H1 (cell line): ENCODE measurements around the gene KCTD17. TPM values are rescaled to one million over a fixed set of nuclear protein-coding genes. Genes with fewer than 3 reads are reported as not detected.

Experiments used
- CTCF ChIA-PET: fragments of 300-600 bp; sonication (Branson Sonifier 250); formaldehyde crosslinking; loops from one replicate; lab custom pipeline; 2021; ENCODE audit not compliant: partially characterized antibody; lab: Charles Lee
- POLR2A ChIA-PET: fragments of 300-600 bp; sonication (Branson Sonifier 250); formaldehyde crosslinking; loops from one replicate; lab custom pipeline; 2021; ENCODE audit warnings: inconsistent platforms; ENCODE audit not compliant: partially characterized antibody; lab: Charles Lee
- DNase-seq, 2 experiments: peaks; one replicate each; pipeline versions ENCODE4 v3.0.0 to v3.0.0-alpha.2; 2010 to 2022; ENCODE audit warnings: low spot score in 2 of 2, low read depth in 1 of 2, mixed read lengths in 1 of 2
- FAIRE-seq: peaks from 2 replicates; lab custom pipeline; 2011; peaks lifted over from hg19 to GRCh38; lab: Jason Lieb, UNC
- H2AFZ ChIP-seq: 2 replicates; pipeline ENCODE4 v1.8.1; 2012; ENCODE audit warnings: low read length, inconsistent platforms
- H2AK5ac ChIP-seq: 2 replicates; pipeline ENCODE4 v1.6.1; 2013; ENCODE audit warnings: low read depth, low read length
- H2BK120ac ChIP-seq: replicated peaks from 2 replicates; pipeline ENCODE3; 2013; ENCODE audit warnings: low read depth, low read length, inconsistent platforms
- H2BK12ac ChIP-seq: 2 replicates; pipeline ENCODE4 v1.6.1; 2013; ENCODE audit warnings: low read depth, low read length
- H2BK15ac ChIP-seq: 2 replicates; pipeline ENCODE4 v1.6.1; 2013; ENCODE audit warnings: low read length
- H2BK20ac ChIP-seq: 2 replicates; pipeline ENCODE4 v1.6.1; 2013; ENCODE audit warnings: low read length
- H2BK5ac ChIP-seq: 2 replicates; pipeline ENCODE4 v1.6.1; 2013; ENCODE audit warnings: low read depth, low read length
- H3K14ac ChIP-seq: 2 replicates; pipeline ENCODE4 v1.6.1; 2013; ENCODE audit warnings: inconsistent platforms; ENCODE audit not compliant: insufficient read length
- H3K18ac ChIP-seq: 2 replicates; pipeline ENCODE4 v1.6.1; 2013; ENCODE audit warnings: low read length; ENCODE audit errors: extremely low read depth
- H3K23ac ChIP-seq: 2 replicates; pipeline ENCODE4 v1.6.1; 2013; ENCODE audit warnings: inconsistent platforms; ENCODE audit not compliant: insufficient read length
- H3K23me2 ChIP-seq: 2 replicates; pipeline ENCODE4 v1.6.1; 2013; ENCODE audit warnings: low read depth, low read length
- H3K27ac ChIP-seq: 2 replicates; pipeline ENCODE4 v1.6.1; 2011; ENCODE audit warnings: low read depth, low read length, inconsistent platforms
- H3K27me3 ChIP-seq, 4 experiments: replicated peaks in 1 of 4; 1 replicate in 1 of 4; 2 replicates in 3 of 4; pipeline versions ENCODE4 v1.6.1 to v1.8.1; 2011 to 2013; ENCODE audit warnings: low read length in 3 of 4, mild to moderate bottlenecking in 3 of 4, inconsistent platforms in 2 of 4, mixed read lengths in 2 of 4, moderate library complexity in 1 of 4; ENCODE audit not compliant: control insufficient read depth in 3 of 4, insufficient read depth in 3 of 4; ENCODE audit errors: extremely low read depth in 1 of 4
- H3K36me3 ChIP-seq, 4 experiments: 2 replicates each; pipeline versions ENCODE4 v1.6.1 to v1.8.1; 2011 to 2013; ENCODE audit warnings: mild to moderate bottlenecking in 4 of 4, low read length in 3 of 4, moderate library complexity in 2 of 4, control low read depth in 1 of 4, inconsistent platforms in 1 of 4; ENCODE audit not compliant: insufficient read depth in 4 of 4, control insufficient read depth in 2 of 4
- H3K4ac ChIP-seq: replicated peaks from 2 replicates; pipeline ENCODE3; 2013; ENCODE audit warnings: low read length, low read depth, mixed read lengths, inconsistent platforms; ENCODE audit not compliant: insufficient read length
- H3K4me1 ChIP-seq, 4 experiments: replicated peaks in 1 of 4; 1 replicate in 1 of 4; 2 replicates in 3 of 4; pipeline versions ENCODE4 v1.6.1 to v1.8.1; 2011 to 2013; ENCODE audit warnings: low read length in 3 of 4, inconsistent platforms in 2 of 4, mixed read lengths in 1 of 4; ENCODE audit not compliant: insufficient read depth in 4 of 4, control insufficient read depth in 3 of 4
- H3K4me2 ChIP-seq, 2 experiments: 2 replicates each; pipeline versions ENCODE4 v1.6.1 to v1.8.1; 2011 to 2013; ENCODE audit warnings: low read depth in 2 of 2, low read length in 2 of 2, control low read depth in 1 of 2, inconsistent platforms in 1 of 2, mild to moderate bottlenecking in 1 of 2; ENCODE audit not compliant: insufficient read depth in 1 of 2
- H3K4me3 ChIP-seq, 4 experiments: fragments of 200-600, 300-600 bp in 1 of 4; sonication (generic), shearing (Covaris generic), sonication (Bioruptor Twin) in 1 of 4; 2 replicates each; pipeline versions ENCODE4 v1.5.1 to v1.8.1; 2011 to 2016; ENCODE audit warnings: low read length in 4 of 4, low read depth in 3 of 4, control low read depth in 2 of 4, inconsistent platforms in 2 of 4, mild to moderate bottlenecking in 2 of 4, mixed read lengths in 1 of 4, moderate library complexity in 1 of 4; ENCODE audit not compliant: insufficient read depth in 2 of 4; ENCODE audit errors: extremely low read depth in 1 of 4
- H3K56ac ChIP-seq: replicated peaks from 2 replicates; pipeline ENCODE3; 2013; ENCODE audit warnings: low read depth, mild to moderate bottlenecking, mixed read lengths, low read length, inconsistent platforms; ENCODE audit not compliant: insufficient read length
- H3K79me1 ChIP-seq: 2 replicates; pipeline ENCODE4 v1.6.1; 2013; ENCODE audit warnings: low read depth, low read length, control low read depth
- H3K79me2 ChIP-seq, 2 experiments: 2 replicates each; pipeline versions ENCODE4 v1.6.1 to v1.8.1; 2012 to 2013; ENCODE audit warnings: low read length in 2 of 2, mild to moderate bottlenecking in 2 of 2, inconsistent platforms in 1 of 2; ENCODE audit not compliant: insufficient read depth in 2 of 2, control insufficient read depth in 1 of 2
- H3K9ac ChIP-seq, 4 experiments: replicated peaks in 1 of 4; 1 replicate in 1 of 4; 2 replicates in 3 of 4; pipeline versions ENCODE4 v1.6.1 to v1.8.1; 2011 to 2013; ENCODE audit warnings: low read depth in 3 of 4, low read length in 3 of 4, control low read depth in 2 of 4, mild to moderate bottlenecking in 2 of 4, moderate library complexity in 2 of 4, inconsistent platforms in 1 of 4; ENCODE audit errors: extremely low read depth in 1 of 4
- H3K9me3 ChIP-seq, 2 experiments: 2 replicates each; pipeline versions ENCODE4 v1.6.1 to v1.8.1; 2012 to 2013; ENCODE audit warnings: mild to moderate bottlenecking in 2 of 2, moderate library complexity in 2 of 2, control low read depth in 1 of 2, inconsistent platforms in 1 of 2, low read depth in 1 of 2, low read length in 1 of 2, mixed read lengths in 1 of 2; ENCODE audit not compliant: insufficient read depth in 2 of 2
- H4K20me1 ChIP-seq, 2 experiments: replicated peaks in 1 of 2; 2 replicates each; pipeline versions ENCODE3 to v1.8.1; 2011 to 2013; ENCODE audit warnings: inconsistent platforms in 2 of 2, low read length in 2 of 2, mild to moderate bottlenecking in 1 of 2; ENCODE audit not compliant: insufficient read depth in 2 of 2, control insufficient read depth in 1 of 2
- H4K5ac ChIP-seq: 2 replicates; pipeline ENCODE4 v1.6.1; 2013; ENCODE audit warnings: low read length, low read depth, mixed read lengths, inconsistent platforms; ENCODE audit not compliant: insufficient read length
- H4K8ac ChIP-seq: 2 replicates; pipeline ENCODE4 v1.8.0; 2013; ENCODE audit warnings: mild to moderate bottlenecking, moderate library complexity, low read length, inconsistent platforms; ENCODE audit not compliant: insufficient read depth; ENCODE audit errors: extremely low read depth
- H4K91ac ChIP-seq: replicated peaks from 2 replicates; pipeline ENCODE3; 2013; ENCODE audit warnings: low read length, mixed read lengths, inconsistent platforms; ENCODE audit not compliant: insufficient read length
- ASH2L ChIP-seq: fragments of 200-600, 300-600 bp; sonication (generic); IDR thresholded peaks from one replicate; pipeline ENCODE4 v1.7.1; 2017; ENCODE audit warnings: low read length
- BRCA1 ChIP-seq: IDR thresholded peaks from 2 replicates; pipeline ENCODE4 v1.6.1; 2012; ENCODE audit warnings: low read depth, low read length, improper control_type of control experiment
- CHD2 ChIP-seq: IDR thresholded peaks from 2 replicates; pipeline ENCODE4 v1.6.1; 2012; ENCODE audit warnings: low read length, improper control_type of control experiment
- CTBP2 ChIP-seq: IDR thresholded peaks from 2 replicates; pipeline ENCODE4 v1.7.0; 2011; ENCODE audit warnings: borderline replicate concordance, mild to moderate bottlenecking, moderate library complexity, mixed read lengths, low read length; ENCODE audit not compliant: insufficient read depth, insufficient read length
- FOSL1 ChIP-seq: IDR thresholded peaks from 2 replicates; pipeline ENCODE4 v1.6.1; 2011; ENCODE audit warnings: mild to moderate bottlenecking, low read depth, low read length, moderate library complexity; ENCODE audit not compliant: insufficient read depth
- KDM4A ChIP-seq: IDR thresholded peaks from one replicate; pipeline ENCODE4 v1.7.1; 2012; ENCODE audit warnings: low read depth, mild to moderate bottlenecking, moderate library complexity, low read length, inconsistent platforms; ENCODE audit not compliant: severe bottlenecking
- PHF8 ChIP-seq: fragments of 200-600 bp; sonication (generic); conservative IDR thresholded peaks from 2 replicates; pipeline ENCODE4 v1.7.1; 2012; ENCODE audit warnings: low read depth, mild to moderate bottlenecking, inconsistent platforms, low read length, moderate library complexity
- SIRT6 ChIP-seq: IDR thresholded peaks from one replicate; pipeline ENCODE4 v1.7.1; 2012; ENCODE audit warnings: low read length, inconsistent platforms
- SP1 ChIP-seq: IDR thresholded peaks from 2 replicates; pipeline ENCODE4 v1.6.1; 2011; ENCODE audit warnings: low read depth, low read length
- SP4 ChIP-seq: IDR thresholded peaks from 2 replicates; pipeline ENCODE4 v1.6.1; 2012; ENCODE audit warnings: low read length, inconsistent platforms
- ZNF274 ChIP-seq: IDR thresholded peaks from 2 replicates; pipeline ENCODE4 v1.7.0; 2012; ENCODE audit warnings: low read length, borderline replicate concordance; ENCODE audit errors: extremely low read depth
- WGBS, 2 experiments: shearing (Covaris generic) in 1 of 2; methylation state at CpG; one replicate each; pipeline versions ENCODE4 v1.1.6 to v1.1.7; 2013 to 2015; ENCODE audit warnings: low lambda C conversion rate in 2 of 2, mixed read lengths in 2 of 2, inconsistent platforms in 1 of 2, low coverage in 1 of 2, missing lambda C conversion rate in 1 of 2; ENCODE audit not compliant: insufficient replicate concordance in 2 of 2, insufficient coverage in 1 of 2, insufficient read length in 1 of 2; ENCODE audit errors: extremely low coverage in 1 of 2, missing lambda C conversion rate in 1 of 2; 5-methylcytosine and 5-hydroxymethylcytosine counted together
- polyA plus RNA-seq, 7 experiments: library from polyadenylated mRNA; depleted of rRNA in 3 of 7; stranded (reverse) in 5 of 7; unstranded in 2 of 7; fragments of >200 nt in 5 of 7; fragments of 200-250 nt in 2 of 7; gene quantifications; 1 replicate in 5 of 7; 2 replicates in 1 of 7; 4 replicates in 1 of 7; pipeline versions ENCODE4 v1.2.1 to v1.2.3, GENCODE V29; 2011 to 2013; ENCODE audit warnings: missing spikeins in 2 of 7, mixed read lengths in 2 of 7
- total RNA-seq: library from RNA; stranded (reverse); fragmentation: NEBNext Ultra II Directional; extraction: Animal tissue kit (Norgen Biotek cat#: 25700); gene quantifications from 2 replicates; pipeline ENCODE4 v1.2.1, GENCODE V29; 2021
- TF ChIP-seq, protein P1 (sequence below): IDR thresholded peaks from 2 replicates; pipeline ENCODE4 v1.6.1; 2012; ENCODE audit warnings: low read length, inconsistent platforms

The KCTD17 gene
- total and polyA plus RNA-seq, 2 of the 8 experiments (the other 6 are each of a cell fraction or from before 2014, with no cell fraction given) = 39.4 to 44.0 TPM

GRCh38 chr22:37074537-37074936, 23.0 kb downstream of the KCTD17 start:
- H2BK12ac ChIP-seq = no peak overlapping the region
- no peak for DNase-seq
- H4K20me1 ChIP-seq = peaks cover 2 to 13% of the 10 kb centered on the region in 2 experiments
- H4K5ac ChIP-seq = no peak overlapping the region
- no peak overlapping the region for H2AK5ac ChIP-seq
- no peaks in the 10 kb centered on the region for H3K36me3 ChIP-seq
- H3K56ac ChIP-seq = no peak overlapping the region
- peaks cover 9 to 53% (median 35%) of the 10 kb centered on the region in 4 experiments for H3K27me3 ChIP-seq
- no peak overlapping the region for H3K4me3 ChIP-seq
- no peak for FAIRE-seq
- no peak overlapping the region for H2BK5ac ChIP-seq
- H2BK15ac ChIP-seq = no peak overlapping the region
- no peak overlapping the region for H3K9ac ChIP-seq
- H3K27ac ChIP-seq = no peak overlapping the region
- H2BK20ac ChIP-seq = no peak overlapping the region
- H3K4ac ChIP-seq = no peak overlapping the region
- ChIA-PET CTCF (interaction anchor here (1.0 to 1.4 kb wide), 2 partner anchors 10 to 16 kb away, joined by 3 read pairs; no protein-coding TSS in a partner anchor), POLR2A (interaction anchor here (0.6 to 1.2 kb wide), 2 partner anchors 64 to 98 kb away, joined by 3 to 4 read pairs; no protein-coding TSS in a partner anchor)
- peaks cover 0 to 3% of the 10 kb centered on the region in 2 experiments; a peak in 2 of 4 replicates for H3K9me3 ChIP-seq
- H3K23me2 ChIP-seq = peaks cover 16% of the 10 kb centered on the region; the same call in 1 of the 2 replicates
- no peak overlapping the region for H3K18ac ChIP-seq
- no peak overlapping the region for H2AFZ ChIP-seq
- H3K79me2 ChIP-seq = no peaks in the 10 kb centered on the region
- H3K23ac ChIP-seq = no peak overlapping the region
- no peaks in the 10 kb centered on the region for H3K79me1 ChIP-seq
- no peak overlapping the region for H4K91ac ChIP-seq
- H3K4me2 ChIP-seq = no peak overlapping the region
- WGBS, 2 experiments = 85% methylated on average over 16 of the region's 16 CpGs; no CpG with 5 or more reads in 1 of the 2 experiments
- no peak overlapping the region for H2BK120ac ChIP-seq
- no peak overlapping the region for H3K14ac ChIP-seq
- no peak overlapping the region for H4K8ac ChIP-seq
- peaks cover 0 to 6% (median under 1%) of the 10 kb centered on the region in 4 experiments; a peak in 2 of 7 replicates for H3K4me1 ChIP-seq
- TF ChIP-seq SIRT6 (no peak), PHF8 (no peak), CTBP2 (no peak), ZNF274 (no peak), FOSL1 (no peak), BRCA1 (no peak), SP1 (no peak), KDM4A (no peak), ASH2L (no peak), SP4 (no peak), CHD2 (no peak)
- TF ChIP-seq, protein P1, sequence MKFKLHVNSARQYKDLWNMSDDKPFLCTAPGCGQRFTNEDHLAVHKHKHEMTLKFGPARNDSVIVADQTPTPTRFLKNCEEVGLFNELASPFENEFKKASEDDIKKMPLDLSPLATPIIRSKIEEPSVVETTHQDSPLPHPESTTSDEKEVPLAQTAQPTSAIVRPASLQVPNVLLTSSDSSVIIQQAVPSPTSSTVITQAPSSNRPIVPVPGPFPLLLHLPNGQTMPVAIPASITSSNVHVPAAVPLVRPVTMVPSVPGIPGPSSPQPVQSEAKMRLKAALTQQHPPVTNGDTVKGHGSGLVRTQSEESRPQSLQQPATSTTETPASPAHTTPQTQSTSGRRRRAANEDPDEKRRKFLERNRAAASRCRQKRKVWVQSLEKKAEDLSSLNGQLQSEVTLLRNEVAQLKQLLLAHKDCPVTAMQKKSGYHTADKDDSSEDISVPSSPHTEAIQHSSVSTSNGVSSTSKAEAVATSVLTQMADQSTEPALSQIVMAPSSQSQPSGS = no peak
